ENCODE data around the gene CKMT1A. TPM values are rescaled to one million over a fixed set of nuclear protein-coding genes. Genes with fewer than 3 reads are reported as not detected.
"Not testable (repeated sequence)": the region's sequence is repeated elsewhere in the genome, so short reads cannot be mapped to it uniquely, and the experiment has no call there.

Gene CKMT1A
- polyA plus RNA-seq, 1 donor from 2014 or later: 14.0 TPM

DNA sequence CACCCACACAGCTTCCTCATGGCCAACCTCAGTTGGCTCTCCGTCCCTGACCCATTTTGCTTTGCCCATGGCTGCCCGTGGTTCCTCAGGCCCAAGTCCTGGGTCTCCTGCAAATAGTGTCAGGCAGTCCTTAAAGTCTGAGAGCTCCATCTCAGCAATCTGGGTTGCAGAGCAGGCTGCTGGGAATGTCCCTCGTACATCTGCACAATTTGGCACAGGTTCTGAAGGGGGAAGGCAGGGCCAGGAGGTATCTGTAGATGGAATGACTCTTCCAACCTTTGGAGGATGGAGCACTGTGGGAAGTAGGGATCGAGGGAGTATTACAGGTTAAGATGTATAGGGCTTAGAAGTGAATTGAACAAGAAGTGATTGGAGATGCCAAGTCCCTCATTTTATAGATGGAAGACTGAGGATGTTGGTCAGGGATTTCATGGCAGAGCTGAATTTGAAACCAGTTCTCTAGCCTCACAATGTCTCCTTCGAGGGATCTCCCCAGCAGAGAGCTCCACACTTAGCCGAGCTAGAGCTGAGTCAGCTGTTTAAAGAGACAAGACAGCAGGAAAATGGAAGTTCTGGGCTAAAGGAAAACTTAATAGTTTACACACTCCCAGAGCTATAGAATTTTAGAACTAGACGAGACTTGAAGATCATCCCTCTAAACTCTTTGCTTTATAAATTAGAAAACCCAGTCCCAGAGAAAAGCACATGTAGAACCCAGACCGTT lies 9.2 kb downstream of the CKMT1A start:
- Histone ChIP-seq H3K27me3 (ENCODE audit: insufficient read depth, low read depth, low read length) (no peaks in the 10 kb centered on the region), H3K27ac (ENCODE audit: low read length) (no peak overlapping the region), H2AFZ (ENCODE audit: low read depth, low read length) (no peak overlapping the region), H3K79me2 (replicated peaks; ENCODE audit: insufficient read depth, low read length) (no peaks in the 10 kb centered on the region), H3K36me3 (ENCODE audit: insufficient read depth, low read length) (no peaks in the 10 kb centered on the region), H3K4me3 (ENCODE audit: low read length) (no peak overlapping the region), H4K20me1 (ENCODE audit: insufficient read depth) (no peaks in the 10 kb centered on the region), H3K9me2 (ENCODE audit: insufficient read depth, low read length) (no peaks in the 10 kb centered on the region), H3F3A (ENCODE audit: insufficient read depth, low read length, poor library complexity, severe bottlenecking) (no peaks in the 10 kb centered on the region), H3K9ac (ENCODE audit: low read length) (no peak overlapping the region), H3K9me3 (ENCODE audit: low read length) (no peaks in the 10 kb centered on the region), H3K4me2 (ENCODE audit: low read length) (no peak overlapping the region)
- TF ChIP-seq REST (IDR thresholded peaks at IDR 0.05; ENCODE audit: borderline replicate concordance): no peak
- no peak for TF ChIP-seq EZH2 (IDR thresholded peaks at IDR 0.05; ENCODE audit: borderline replicate concordance, insufficient read depth, low read length, poor library complexity, severe bottlenecking)
- TF ChIP-seq SMC3 (conservative IDR thresholded peaks at IDR 0.05; ENCODE audit: poor library complexity): no peak
- TF ChIP-seq EP300 (conservative IDR thresholded peaks at IDR 0.05; ENCODE audit: poor library complexity, severe bottlenecking): no peak
- no peak for TF ChIP-seq MXI1 (conservative IDR thresholded peaks at IDR 0.05; ENCODE audit: poor library complexity, severe bottlenecking)
- TF ChIP-seq POLR2AphosphoS5 (IDR thresholded peaks at IDR 0.05): no peak

DNA sequence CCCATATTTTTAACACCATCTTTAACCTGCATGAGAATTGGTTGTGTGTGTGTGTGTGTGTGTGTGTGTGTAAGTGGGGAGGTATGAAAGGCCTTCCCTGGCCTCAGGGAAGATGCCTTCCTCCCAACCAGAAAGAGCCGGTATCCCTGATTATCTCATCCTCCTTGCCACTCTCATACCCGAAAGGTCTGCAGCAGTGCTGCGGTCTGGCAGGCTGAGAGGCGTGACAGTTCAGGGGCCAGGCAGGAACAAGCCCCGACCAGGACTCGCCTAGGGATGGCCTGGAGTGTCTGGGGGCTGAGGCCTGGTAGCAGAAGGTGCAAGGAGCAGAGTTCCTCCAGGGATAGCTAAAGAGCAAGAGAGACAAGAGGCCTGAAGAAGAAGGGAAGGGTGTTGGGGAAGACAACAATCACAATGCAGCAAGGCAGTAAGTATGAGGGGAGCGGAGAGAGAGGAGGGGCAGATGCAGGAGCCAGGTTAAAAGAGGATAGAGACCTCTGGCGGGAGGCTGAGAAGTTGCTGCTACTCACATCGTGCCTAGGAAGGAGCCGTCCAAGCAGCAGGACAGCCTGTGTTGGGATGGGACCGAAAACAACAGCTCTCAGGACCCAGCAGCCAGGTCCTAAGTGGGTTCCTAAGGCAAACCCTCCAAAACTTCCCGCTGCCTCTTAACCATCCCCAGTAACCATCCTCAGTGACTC lies 16.9 kb downstream of the CKMT1A start:
- not testable (repeated sequence) for H3K36me3 ChIP-seq (ENCODE audit: insufficient read depth, low read length); H3K27me3 ChIP-seq (ENCODE audit: insufficient read depth, low read depth, low read length); H4K20me1 ChIP-seq (ENCODE audit: insufficient read depth); H3K27ac ChIP-seq (ENCODE audit: low read length); H3K4me2 ChIP-seq (ENCODE audit: low read length); H3K4me3 ChIP-seq (ENCODE audit: low read length); H3F3A ChIP-seq (ENCODE audit: insufficient read depth, low read length, poor library complexity, severe bottlenecking); H3K9me2 ChIP-seq (ENCODE audit: insufficient read depth, low read length); H3K79me2 ChIP-seq (replicated peaks; ENCODE audit: insufficient read depth, low read length); H2AFZ ChIP-seq (ENCODE audit: low read depth, low read length); H3K9me3 ChIP-seq (ENCODE audit: low read length); H3K9ac ChIP-seq (ENCODE audit: low read length)

GRCh38 chr15:43723151-43723550 lies 29.5 kb downstream of the CKMT1A start:
- Histone ChIP-seq H3K4me3 (ENCODE audit: low read length) (no peak overlapping the region), H3K79me2 (replicated peaks; ENCODE audit: insufficient read depth, low read length) (no peaks in the 10 kb centered on the region), H4K20me1 (ENCODE audit: insufficient read depth) (no peaks in the 10 kb centered on the region), H3K27me3 (ENCODE audit: insufficient read depth, low read depth, low read length) (no peaks in the 10 kb centered on the region), H3F3A (ENCODE audit: insufficient read depth, low read length, poor library complexity, severe bottlenecking) (no peaks in the 10 kb centered on the region), H3K4me2 (ENCODE audit: low read length) (no peak overlapping the region), H2AFZ (ENCODE audit: low read depth, low read length) (no peak overlapping the region), H3K9me3 (ENCODE audit: low read length) (no peaks in the 10 kb centered on the region), H3K27ac (ENCODE audit: low read length) (no peak overlapping the region), H3K36me3 (ENCODE audit: insufficient read depth, low read length) (no peaks in the 10 kb centered on the region), H3K9ac (ENCODE audit: low read length) (no peak overlapping the region), H3K9me2 (ENCODE audit: insufficient read depth, low read length) (no peaks in the 10 kb centered on the region)
- TF ChIP-seq RAD21 (conservative IDR thresholded peaks at IDR 0.05): no peak
- no peak for TF ChIP-seq EP300 (conservative IDR thresholded peaks at IDR 0.05; ENCODE audit: poor library complexity, severe bottlenecking)

DNA sequence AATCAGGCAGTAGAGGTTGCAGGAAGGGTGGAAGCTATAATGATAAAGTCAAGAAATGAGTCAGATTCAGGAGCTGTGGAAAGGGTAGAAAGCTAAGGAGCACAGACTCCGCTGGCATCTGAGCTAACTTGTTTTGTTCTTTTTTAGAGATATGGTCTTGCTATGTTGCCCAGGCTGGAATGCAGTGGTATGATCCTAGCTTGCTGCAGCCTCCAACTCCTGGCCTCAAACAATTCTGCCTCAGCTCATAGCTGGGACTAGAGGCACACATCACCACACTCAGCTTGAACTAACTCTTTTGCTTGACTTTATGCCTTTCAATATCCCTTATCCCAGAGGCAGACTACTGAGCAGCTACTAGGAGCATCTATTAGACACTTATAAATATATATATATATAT lies 32.6 kb downstream of the CKMT1A start:
- H3K9me2 ChIP-seq (ENCODE audit: insufficient read depth, low read length); H3F3A ChIP-seq (ENCODE audit: insufficient read depth, low read length, poor library complexity, severe bottlenecking); H4K20me1 ChIP-seq (ENCODE audit: insufficient read depth); H3K4me3 ChIP-seq (ENCODE audit: low read length); H3K27ac ChIP-seq (ENCODE audit: low read length); H3K4me2 ChIP-seq (ENCODE audit: low read length); H3K9me3 ChIP-seq (ENCODE audit: low read length); H3K36me3 ChIP-seq (ENCODE audit: insufficient read depth, low read length); H3K9ac ChIP-seq (ENCODE audit: low read length); H3K79me2 ChIP-seq (replicated peaks; ENCODE audit: insufficient read depth, low read length); H3K27me3 ChIP-seq (ENCODE audit: insufficient read depth, low read depth, low read length); H2AFZ ChIP-seq (ENCODE audit: low read depth, low read length): not testable (repeated sequence)

DNA sequence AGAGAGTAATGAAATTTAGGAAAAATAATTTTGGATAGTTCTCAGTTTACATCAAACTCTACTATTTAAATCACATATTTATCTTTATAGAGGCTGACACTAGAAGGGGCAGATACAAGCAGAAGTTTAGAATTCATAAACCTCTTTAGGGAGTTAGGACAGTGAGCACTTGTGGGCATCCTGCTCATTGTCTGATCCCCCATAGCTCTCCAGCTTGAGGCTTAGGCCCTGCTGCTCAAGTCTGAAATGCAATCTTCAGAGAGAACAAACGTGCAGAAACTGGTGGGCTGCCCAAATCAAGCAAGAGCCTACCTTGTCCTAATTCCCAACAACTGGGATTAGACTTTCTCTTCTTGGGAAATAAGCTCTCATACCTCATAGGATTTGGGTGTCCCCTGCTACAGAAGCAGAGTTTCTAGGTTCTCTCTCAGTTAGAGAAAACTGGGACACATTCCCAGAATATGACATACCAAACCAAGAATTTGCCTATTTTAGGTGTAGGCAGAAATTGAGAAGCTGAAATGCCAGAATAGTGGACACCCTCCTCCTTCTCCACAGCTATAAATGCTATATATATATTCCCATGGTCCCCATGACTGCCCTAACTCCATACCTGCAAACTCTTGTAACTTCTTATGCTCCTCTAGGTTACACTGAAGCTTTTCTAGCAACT lies 34.5 kb downstream of the CKMT1A start:
- H3F3A ChIP-seq (ENCODE audit: insufficient read depth, low read length, poor library complexity, severe bottlenecking); H3K27ac ChIP-seq (ENCODE audit: low read length); H4K20me1 ChIP-seq (ENCODE audit: insufficient read depth); H2AFZ ChIP-seq (ENCODE audit: low read depth, low read length); H3K9me3 ChIP-seq (ENCODE audit: low read length); H3K27me3 ChIP-seq (ENCODE audit: insufficient read depth, low read depth, low read length); H3K4me3 ChIP-seq (ENCODE audit: low read length); H3K79me2 ChIP-seq (replicated peaks; ENCODE audit: insufficient read depth, low read length); H3K9ac ChIP-seq (ENCODE audit: low read length); H3K36me3 ChIP-seq (ENCODE audit: insufficient read depth, low read length); H3K4me2 ChIP-seq (ENCODE audit: low read length); H3K9me2 ChIP-seq (ENCODE audit: insufficient read depth, low read length): not testable (repeated sequence)

Measured in neural cell (in vitro differentiated cells).